ENCODE data around the gene SECISBP2.

- TF ChIP-seq CTCF (optimal IDR thresholded peaks at IDR 0.05 in 1 of 3, IDR thresholded peaks at IDR 0.05 in 1 of 3, conservative IDR thresholded peaks at IDR 0.05 in 1 of 3; ENCODE audit: extremely low read depth in 1 of 3, insufficient read depth in 2 of 3, low read length in 3 of 3) (no peak), EZH2 (IDR thresholded peaks at IDR 0.05; ENCODE audit: low read length) (no peak)
Measured at GRCh38 chr9:89312222-89312571, 6.1 kb upstream of the SECISBP2 start.
